ENCODE results near the gene PPP1R3G.

GRCh38 chr6:5090603-5091002 lies 5.5 kb downstream of the PPP1R3G start:
- TF ChIP-seq, protein P1, sequence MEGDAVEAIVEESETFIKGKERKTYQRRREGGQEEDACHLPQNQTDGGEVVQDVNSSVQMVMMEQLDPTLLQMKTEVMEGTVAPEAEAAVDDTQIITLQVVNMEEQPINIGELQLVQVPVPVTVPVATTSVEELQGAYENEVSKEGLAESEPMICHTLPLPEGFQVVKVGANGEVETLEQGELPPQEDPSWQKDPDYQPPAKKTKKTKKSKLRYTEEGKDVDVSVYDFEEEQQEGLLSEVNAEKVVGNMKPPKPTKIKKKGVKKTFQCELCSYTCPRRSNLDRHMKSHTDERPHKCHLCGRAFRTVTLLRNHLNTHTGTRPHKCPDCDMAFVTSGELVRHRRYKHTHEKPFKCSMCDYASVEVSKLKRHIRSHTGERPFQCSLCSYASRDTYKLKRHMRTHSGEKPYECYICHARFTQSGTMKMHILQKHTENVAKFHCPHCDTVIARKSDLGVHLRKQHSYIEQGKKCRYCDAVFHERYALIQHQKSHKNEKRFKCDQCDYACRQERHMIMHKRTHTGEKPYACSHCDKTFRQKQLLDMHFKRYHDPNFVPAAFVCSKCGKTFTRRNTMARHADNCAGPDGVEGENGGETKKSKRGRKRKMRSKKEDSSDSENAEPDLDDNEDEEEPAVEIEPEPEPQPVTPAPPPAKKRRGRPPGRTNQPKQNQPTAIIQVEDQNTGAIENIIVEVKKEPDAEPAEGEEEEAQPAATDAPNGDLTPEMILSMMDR (IDR thresholded peaks at IDR 0.05): no peak
- no peak for TF ChIP-seq POLR2A (IDR thresholded peaks at IDR 0.05)

All from ovary (tissue), 3 donors.